Mesenchymal stem cell (in vitro differentiated cells and primary cell): ENCODE results near the gene TMEM117.

Experiments used
- DNase-seq: peaks from one replicate; pipeline ENCODE4 v3.0.0-alpha.2; 2013
- H2AFZ ChIP-seq: one replicate; pipeline ENCODE4 v1.6.1; 2013; ENCODE audit warnings: low read depth, mild to moderate bottlenecking, control low read depth, inconsistent platforms, low read length, moderate library complexity
- H2AK5ac ChIP-seq: 2 replicates; pipeline ENCODE4 v1.6.1; 2013; ENCODE audit warnings: low read length, moderate library complexity, mild to moderate bottlenecking, inconsistent platforms; ENCODE audit not compliant: severe bottlenecking
- H2BK120ac ChIP-seq: one replicate; pipeline ENCODE4 v1.6.1; 2013; ENCODE audit warnings: low read depth, mild to moderate bottlenecking, inconsistent platforms, low read length, moderate library complexity
- H2BK12ac ChIP-seq, 2 experiments: one replicate each; pipeline ENCODE4 v1.6.1; 2013; ENCODE audit warnings: inconsistent platforms in 2 of 2, low read length in 2 of 2, mild to moderate bottlenecking in 2 of 2, moderate library complexity in 2 of 2, control low read depth in 1 of 2
- H2BK15ac ChIP-seq: one replicate; pipeline ENCODE4 v1.6.1; 2013; ENCODE audit warnings: mild to moderate bottlenecking, low read depth, inconsistent platforms; ENCODE audit not compliant: poor library complexity, severe bottlenecking
- H2BK5ac ChIP-seq: 2 replicates; pipeline ENCODE4 v1.6.1; 2013; ENCODE audit warnings: low read depth, mild to moderate bottlenecking, low read length, control low read depth, inconsistent platforms; ENCODE audit not compliant: poor library complexity, severe bottlenecking
- H3K14ac ChIP-seq, 2 experiments: one replicate each; pipeline ENCODE4 v1.6.1; 2013; ENCODE audit warnings: inconsistent platforms in 2 of 2, low read length in 2 of 2, control low read depth in 1 of 2, mild to moderate bottlenecking in 1 of 2, moderate library complexity in 1 of 2
- H3K18ac ChIP-seq, 2 experiments: one replicate each; pipeline ENCODE4 v1.6.1; 2013; ENCODE audit warnings: inconsistent platforms in 2 of 2, low read length in 2 of 2, control low read depth in 1 of 2, low read depth in 1 of 2, mild to moderate bottlenecking in 1 of 2
- H3K23ac ChIP-seq, 2 experiments: one replicate each; pipeline ENCODE4 v1.6.1; 2013; ENCODE audit warnings: inconsistent platforms in 2 of 2, low read length in 2 of 2, mild to moderate bottlenecking in 2 of 2, moderate library complexity in 2 of 2, control low read depth in 1 of 2
- H3K27ac ChIP-seq: 2 replicates; pipeline ENCODE4 v1.5.1; 2013; ENCODE audit warnings: mild to moderate bottlenecking, moderate library complexity, low read length, control low read depth, inconsistent platforms; ENCODE audit not compliant: poor library complexity, severe bottlenecking
- H3K27me3 ChIP-seq, 2 experiments: 2 replicates each; pipeline versions ENCODE4 v1.6.1 to v1.7.0; 2013; ENCODE audit warnings: low read length in 2 of 2, mild to moderate bottlenecking in 2 of 2, moderate library complexity in 2 of 2, control low read depth in 1 of 2, inconsistent platforms in 1 of 2; ENCODE audit not compliant: control insufficient read depth in 1 of 2, insufficient read depth in 1 of 2
- H3K36me3 ChIP-seq, 2 experiments: 2 replicates each; pipeline versions ENCODE4 v1.6.1 to v1.7.0; 2013; ENCODE audit warnings: low read length in 2 of 2, control low read depth in 1 of 2, inconsistent platforms in 1 of 2, low read depth in 1 of 2, mild to moderate bottlenecking in 1 of 2; ENCODE audit not compliant: insufficient read depth in 2 of 2, control insufficient read depth in 1 of 2
- H3K4ac ChIP-seq, 2 experiments: one replicate each; pipeline ENCODE4 v1.6.1; 2013; ENCODE audit warnings: inconsistent platforms in 2 of 2, low read length in 2 of 2, mild to moderate bottlenecking in 2 of 2, moderate library complexity in 2 of 2, control low read depth in 1 of 2, low read depth in 1 of 2
- H3K4me1 ChIP-seq: 2 replicates; pipeline ENCODE4 v1.6.1; 2013; ENCODE audit warnings: low read depth, low read length, control low read depth; ENCODE audit not compliant: control insufficient read depth, insufficient read depth
- H3K4me2 ChIP-seq: 2 replicates; pipeline ENCODE4 v1.6.1; 2013; ENCODE audit warnings: low read length, mild to moderate bottlenecking, inconsistent platforms; ENCODE audit not compliant: poor library complexity, severe bottlenecking
- H3K4me3 ChIP-seq, 2 experiments: 2 replicates each; pipeline versions ENCODE4 v1.5.1 to v1.7.0; 2013; ENCODE audit warnings: low read length in 2 of 2, mild to moderate bottlenecking in 2 of 2, control low read depth in 1 of 2, low read depth in 1 of 2; ENCODE audit not compliant: insufficient read depth in 1 of 2
- H3K79me1 ChIP-seq: replicated peaks from 2 replicates; pipeline ENCODE4 v1.6.1; 2013; ENCODE audit warnings: mild to moderate bottlenecking, control low read depth, low read length, inconsistent platforms; ENCODE audit not compliant: poor library complexity, severe bottlenecking
- H3K9ac ChIP-seq: 2 replicates; pipeline ENCODE4 v1.7.0; 2013; ENCODE audit warnings: mild to moderate bottlenecking, low read length, moderate library complexity
- H3K9me3 ChIP-seq: 2 replicates; pipeline ENCODE4 v1.7.0; 2013; ENCODE audit warnings: mild to moderate bottlenecking, low read length; ENCODE audit not compliant: control insufficient read depth
- H4K8ac ChIP-seq: one replicate; pipeline ENCODE4 v1.6.1; 2013; ENCODE audit warnings: inconsistent platforms, mild to moderate bottlenecking, low read length, moderate library complexity
- H4K91ac ChIP-seq: one replicate; pipeline ENCODE4 v1.6.1; 2013; ENCODE audit warnings: mild to moderate bottlenecking, low read length, inconsistent platforms
- WGBS: methylation state at CpG from one replicate; pipeline ENCODE4 v1.1.7; 2013; ENCODE audit warnings: mixed read lengths; 5-methylcytosine and 5-hydroxymethylcytosine counted together

Gene TMEM117

DNA sequence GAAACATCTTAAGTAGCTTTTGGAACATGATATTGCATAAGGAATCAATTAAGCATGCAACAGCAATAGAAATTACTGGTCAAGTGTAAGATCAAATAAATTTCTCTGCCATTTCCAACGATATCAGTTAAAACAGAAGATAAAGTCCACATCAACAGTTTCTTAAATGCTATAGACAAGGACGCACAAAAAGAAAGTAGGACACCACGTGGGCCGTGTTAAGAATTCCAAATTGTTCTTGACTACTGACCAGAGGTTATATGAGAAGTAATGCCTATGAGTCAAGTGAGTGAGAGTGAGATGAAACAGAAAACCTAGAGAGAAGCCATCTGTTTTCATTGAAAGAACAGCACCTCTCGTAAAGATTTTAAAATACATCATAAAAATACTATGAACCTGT, 318.2 kb downstream of the TMEM117 start:
- Histone ChIP-seq H3K79me1 (no peaks in the 10 kb centered on the region), H3K4me3 (peak overlapping the region in 1 of 2 experiments; percentile 77), H3K27ac (no peak overlapping the region), H2BK120ac (no peak overlapping the region), H3K4ac (no peak overlapping the region), H2AFZ (no peak overlapping the region), H3K18ac (no peak overlapping the region), H2BK12ac (no peak overlapping the region), H3K14ac (no peak overlapping the region), H3K9ac (peak overlapping the region; percentile 54), H4K8ac (no peak overlapping the region), H3K36me3 (no peaks in the 10 kb centered on the region), H2AK5ac (no peak overlapping the region), H3K4me1 (no peaks in the 10 kb centered on the region), H3K27me3 (no peaks in the 10 kb centered on the region), H3K23ac (no peak overlapping the region), H2BK15ac (no peak overlapping the region), H3K4me2 (no peak overlapping the region), H4K91ac (no peak overlapping the region), H2BK5ac (no peak overlapping the region), H3K9me3 (no peaks in the 10 kb centered on the region)
- no peak for DNase-seq
- WGBS = 82% methylated on average over 4 of the region's 5 CpGs

DNA sequence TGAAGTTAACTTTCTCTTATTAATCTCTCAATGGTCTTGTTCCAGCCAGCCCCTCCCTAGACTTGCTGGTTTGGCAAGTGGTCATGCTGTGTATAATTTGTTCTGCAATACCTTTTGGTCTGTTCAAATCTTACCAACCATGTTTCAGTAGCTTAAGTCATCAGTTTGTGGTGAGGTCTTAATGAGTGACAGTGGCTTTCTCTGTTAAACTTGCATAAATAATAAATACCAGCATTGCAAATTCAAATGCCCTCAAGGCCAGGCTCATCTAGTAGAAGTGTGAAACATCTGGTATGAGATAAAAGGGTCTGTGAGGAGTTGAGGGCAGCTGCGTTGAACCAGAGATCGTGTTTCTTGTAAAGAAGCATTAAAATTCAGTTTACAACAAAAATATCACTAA, 319.5 kb downstream of the TMEM117 start:
- no peak overlapping the region for H3K4me3 ChIP-seq
- H3K36me3 ChIP-seq = no peaks in the 10 kb centered on the region
- H3K27me3 ChIP-seq = no peaks in the 10 kb centered on the region
- no peak for DNase-seq
- H2BK120ac ChIP-seq = no peak overlapping the region
- H3K18ac ChIP-seq = no peak overlapping the region
- no peaks in the 10 kb centered on the region for H3K79me1 ChIP-seq
- H3K9ac ChIP-seq = no peak overlapping the region
- no peak overlapping the region for H2BK5ac ChIP-seq
- H2AK5ac ChIP-seq = no peak overlapping the region
- no peaks in the 10 kb centered on the region for H3K9me3 ChIP-seq
- H3K27ac ChIP-seq = no peak overlapping the region
- H3K23ac ChIP-seq = no peak overlapping the region
- no peak overlapping the region for H3K4me2 ChIP-seq
- WGBS = no CpG with 5 or more reads among the region's 2 CpGs
- no peaks in the 10 kb centered on the region for H3K4me1 ChIP-seq
- H4K8ac ChIP-seq = no peak overlapping the region
- H2BK12ac ChIP-seq = no peak overlapping the region
- no peak overlapping the region for H4K91ac ChIP-seq
- no peak overlapping the region for H3K14ac ChIP-seq
- no peak overlapping the region for H2BK15ac ChIP-seq
- H3K4ac ChIP-seq = no peak overlapping the region
- H2AFZ ChIP-seq = no peak overlapping the region

DNA sequence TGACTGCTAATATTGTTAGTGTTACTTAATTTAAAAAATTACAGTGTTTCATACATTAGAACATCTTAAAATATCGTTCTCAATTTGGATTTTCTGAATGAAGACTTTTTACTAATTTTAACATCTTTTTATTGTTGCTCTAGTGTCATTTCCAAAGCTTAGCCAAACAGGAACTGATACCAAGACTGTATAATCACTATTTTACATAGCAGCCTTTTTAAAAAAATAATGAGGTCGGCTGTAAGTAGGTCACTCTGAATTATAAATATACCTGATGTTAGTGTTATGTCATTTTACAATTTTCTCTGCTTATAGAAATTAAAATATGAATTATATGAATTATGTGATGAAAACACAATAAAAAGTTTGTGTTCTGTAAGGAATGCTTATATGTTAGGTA, 321.5 kb downstream of the TMEM117 start:
- Histone ChIP-seq H2BK120ac (no peak overlapping the region), H3K23ac (no peak overlapping the region), H3K36me3 (no peaks in the 10 kb centered on the region), H2BK15ac (no peak overlapping the region), H2AK5ac (no peak overlapping the region), H2BK5ac (no peak overlapping the region), H3K18ac (no peak overlapping the region), H2AFZ (no peak overlapping the region), H3K4me1 (no peaks in the 10 kb centered on the region), H3K4me2 (no peak overlapping the region), H3K9ac (no peak overlapping the region), H3K4me3 (no peak overlapping the region), H3K4ac (no peak overlapping the region), H4K91ac (no peak overlapping the region), H3K27ac (no peak overlapping the region), H4K8ac (no peak overlapping the region), H3K9me3 (no peaks in the 10 kb centered on the region), H3K27me3 (no peaks in the 10 kb centered on the region), H2BK12ac (no peak overlapping the region), H3K14ac (no peak overlapping the region), H3K79me1 (no peaks in the 10 kb centered on the region)
- no CpG with 5 or more reads among the region's 2 CpGs for WGBS
- no peak for DNase-seq

DNA sequence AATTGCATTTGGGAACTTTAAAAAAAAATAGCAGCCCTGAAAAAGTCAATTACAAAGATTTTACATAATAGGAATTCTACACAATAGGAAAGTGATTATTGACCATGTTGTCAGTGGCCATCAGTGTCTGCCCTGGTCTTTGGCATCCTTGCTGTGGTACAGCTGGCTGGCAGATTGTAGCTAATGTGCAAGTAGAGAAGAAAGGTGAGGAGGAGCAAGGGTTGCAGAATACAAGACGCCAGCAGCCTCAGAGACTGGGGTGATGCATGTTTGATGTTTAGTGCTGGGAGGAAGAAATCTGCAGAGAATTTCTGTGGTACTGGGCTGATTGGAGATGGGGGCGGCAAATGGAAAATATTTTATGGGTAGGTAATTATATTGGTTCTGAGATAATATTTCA, 322.9 kb downstream of the TMEM117 start:
- Histone ChIP-seq H2BK120ac (no peak overlapping the region), H2BK5ac (no peak overlapping the region), H2AK5ac (no peak overlapping the region)

More for the DNA sequence above, 322.9 kb downstream of the TMEM117 start:
- Histone ChIP-seq H3K36me3 (no peaks in the 10 kb centered on the region), H4K91ac (no peak overlapping the region), H4K8ac (no peak overlapping the region), H3K79me1 (no peaks in the 10 kb centered on the region), H3K4me1 (no peaks in the 10 kb centered on the region), H3K18ac (no peak overlapping the region), H3K9ac (no peak overlapping the region), H3K23ac (no peak overlapping the region), H2AFZ (no peak overlapping the region), H3K27me3 (no peaks in the 10 kb centered on the region), H2BK12ac (no peak overlapping the region), H3K9me3 (no peaks in the 10 kb centered on the region), H2BK15ac (no peak overlapping the region), H3K14ac (no peak overlapping the region), H3K27ac (no peak overlapping the region), H3K4ac (no peak overlapping the region), H3K4me3 (no peak overlapping the region), H3K4me2 (no peak overlapping the region)
- WGBS = 55% methylated on average over 2 of the region's 2 CpGs
- DNase-seq = no peak
